ENCODE data around the gene SLC39A8.

GRCh38 chr4:102318526-102318925 lies 26.8 kb downstream of the SLC39A8 start:
- TF ChIP-seq, protein P1, sequence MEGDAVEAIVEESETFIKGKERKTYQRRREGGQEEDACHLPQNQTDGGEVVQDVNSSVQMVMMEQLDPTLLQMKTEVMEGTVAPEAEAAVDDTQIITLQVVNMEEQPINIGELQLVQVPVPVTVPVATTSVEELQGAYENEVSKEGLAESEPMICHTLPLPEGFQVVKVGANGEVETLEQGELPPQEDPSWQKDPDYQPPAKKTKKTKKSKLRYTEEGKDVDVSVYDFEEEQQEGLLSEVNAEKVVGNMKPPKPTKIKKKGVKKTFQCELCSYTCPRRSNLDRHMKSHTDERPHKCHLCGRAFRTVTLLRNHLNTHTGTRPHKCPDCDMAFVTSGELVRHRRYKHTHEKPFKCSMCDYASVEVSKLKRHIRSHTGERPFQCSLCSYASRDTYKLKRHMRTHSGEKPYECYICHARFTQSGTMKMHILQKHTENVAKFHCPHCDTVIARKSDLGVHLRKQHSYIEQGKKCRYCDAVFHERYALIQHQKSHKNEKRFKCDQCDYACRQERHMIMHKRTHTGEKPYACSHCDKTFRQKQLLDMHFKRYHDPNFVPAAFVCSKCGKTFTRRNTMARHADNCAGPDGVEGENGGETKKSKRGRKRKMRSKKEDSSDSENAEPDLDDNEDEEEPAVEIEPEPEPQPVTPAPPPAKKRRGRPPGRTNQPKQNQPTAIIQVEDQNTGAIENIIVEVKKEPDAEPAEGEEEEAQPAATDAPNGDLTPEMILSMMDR (IDR thresholded peaks at IDR 0.05; ENCODE audit: low read depth, low read length), result no peak
- TF ChIP-seq EZH2phosphoT487 (IDR thresholded peaks at IDR 0.05; ENCODE audit: low read depth), result no peak

Data from OCI-LY3 (cell line).